ENCODE measurements around the gene CDH13. TPM values are rescaled to one million over a fixed set of nuclear protein-coding genes. Genes with fewer than 3 reads are reported as not detected.

The CDH13 gene
- total and polyA plus RNA-seq, 9 donors, result 1.9 to 34.2 (median 4.8) TPM

DNA sequence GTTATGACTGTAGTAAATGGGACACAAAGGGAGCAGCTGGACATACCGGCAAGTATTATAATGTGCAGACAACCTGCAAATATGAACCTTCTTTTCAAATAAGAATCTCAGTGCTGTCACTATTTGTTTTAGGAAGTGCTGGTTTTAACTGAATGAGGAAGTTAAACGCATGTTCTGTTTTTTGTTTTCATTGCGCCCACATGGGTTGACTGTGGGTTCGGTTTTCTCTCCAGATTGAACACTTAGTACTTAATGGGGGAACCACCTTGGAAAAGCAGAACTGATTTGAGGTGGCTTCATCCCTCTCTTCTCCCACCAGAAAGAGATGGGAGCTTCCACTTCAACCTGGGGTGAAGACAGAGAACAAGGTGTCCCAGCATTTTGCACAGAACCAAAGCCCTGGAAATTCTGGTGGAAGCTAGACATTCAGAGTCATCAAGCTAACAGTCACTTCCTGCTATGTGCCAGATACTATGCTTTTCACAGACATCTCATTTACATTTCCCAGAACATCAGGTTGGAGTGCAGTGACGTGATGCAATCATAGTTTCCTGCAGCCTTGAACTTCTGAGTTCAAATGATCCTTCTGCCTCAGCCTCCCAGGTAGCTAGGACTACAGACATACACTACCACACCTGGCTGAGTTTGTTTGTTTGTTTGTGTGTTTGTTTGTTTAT lies 149.8 kb downstream of the CDH13 start:
- TF ChIP-seq, protein P1, sequence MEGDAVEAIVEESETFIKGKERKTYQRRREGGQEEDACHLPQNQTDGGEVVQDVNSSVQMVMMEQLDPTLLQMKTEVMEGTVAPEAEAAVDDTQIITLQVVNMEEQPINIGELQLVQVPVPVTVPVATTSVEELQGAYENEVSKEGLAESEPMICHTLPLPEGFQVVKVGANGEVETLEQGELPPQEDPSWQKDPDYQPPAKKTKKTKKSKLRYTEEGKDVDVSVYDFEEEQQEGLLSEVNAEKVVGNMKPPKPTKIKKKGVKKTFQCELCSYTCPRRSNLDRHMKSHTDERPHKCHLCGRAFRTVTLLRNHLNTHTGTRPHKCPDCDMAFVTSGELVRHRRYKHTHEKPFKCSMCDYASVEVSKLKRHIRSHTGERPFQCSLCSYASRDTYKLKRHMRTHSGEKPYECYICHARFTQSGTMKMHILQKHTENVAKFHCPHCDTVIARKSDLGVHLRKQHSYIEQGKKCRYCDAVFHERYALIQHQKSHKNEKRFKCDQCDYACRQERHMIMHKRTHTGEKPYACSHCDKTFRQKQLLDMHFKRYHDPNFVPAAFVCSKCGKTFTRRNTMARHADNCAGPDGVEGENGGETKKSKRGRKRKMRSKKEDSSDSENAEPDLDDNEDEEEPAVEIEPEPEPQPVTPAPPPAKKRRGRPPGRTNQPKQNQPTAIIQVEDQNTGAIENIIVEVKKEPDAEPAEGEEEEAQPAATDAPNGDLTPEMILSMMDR (IDR thresholded peaks at IDR 0.05), result no peak
- TF ChIP-seq EP300 (IDR thresholded peaks at IDR 0.05), result no peak
- no peak for TF ChIP-seq POLR2A (IDR thresholded peaks at IDR 0.05)
- 73 to 79% (median 75%) methylated on average over 5 of the region's 5 CpGs for WGBS, 3 donors
- DNase-seq, result no peak
- H3K4me3 ChIP-seq, result no peak overlapping the region
- intact Hi-C loops (cut with DNase I), result no loop called here
- H3K27ac ChIP-seq, result no peak overlapping the region
- H3K9me3 ChIP-seq, result no peaks in the 10 kb centered on the region
- no peaks in the 10 kb centered on the region for H3K36me3 ChIP-seq
- H3K4me1 ChIP-seq (ENCODE audit: insufficient read depth), result no peaks in the 10 kb centered on the region
- H3K27me3 ChIP-seq, result no peaks in the 10 kb centered on the region

DNA sequence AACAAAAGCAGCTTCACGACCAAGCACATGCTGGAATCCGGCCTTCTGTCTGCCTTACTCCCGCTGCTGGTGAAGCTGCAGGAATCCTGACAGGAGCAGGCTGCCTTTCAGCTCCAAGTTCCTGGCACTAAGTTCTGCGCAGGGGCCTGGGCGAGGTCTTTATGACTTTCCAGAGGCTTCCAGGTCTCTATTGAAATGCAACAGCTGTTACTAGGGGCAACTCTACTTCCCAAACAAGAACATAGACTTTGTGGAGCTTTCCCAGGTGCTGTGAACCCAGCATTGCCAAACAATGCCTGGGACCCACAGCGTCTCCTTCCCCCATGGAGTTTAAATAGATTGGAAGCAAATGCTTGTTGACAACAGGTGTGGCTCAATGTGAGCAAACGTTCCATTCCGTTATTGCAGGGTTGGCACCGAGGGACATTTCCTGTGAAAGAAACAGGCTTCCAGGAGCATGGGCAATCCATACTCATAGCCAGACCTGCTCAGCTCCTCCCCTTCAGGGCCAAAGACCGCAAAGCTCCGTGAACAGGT lies 156.0 kb downstream of the CDH13 start:
- intact Hi-C loops (cut with DNase I), result no loop called here
- TF ChIP-seq EP300 (IDR thresholded peaks at IDR 0.05) (no peak), POLR2A (IDR thresholded peaks at IDR 0.05) (no peak)
- TF ChIP-seq, protein P1 (IDR thresholded peaks at IDR 0.05), result no peak
- 26 to 38% (median 30%) methylated on average over 11 of the region's 11 CpGs for WGBS, 3 donors
- Histone ChIP-seq H3K36me3 (no peaks in the 10 kb centered on the region), H3K27ac (no peak overlapping the region), H3K4me1 (ENCODE audit: insufficient read depth) (no peaks in the 10 kb centered on the region), H3K4me3 (no peak overlapping the region), H3K27me3 (no peaks in the 10 kb centered on the region), H3K9me3 (no peaks in the 10 kb centered on the region)
- no peak for DNase-seq

DNA sequence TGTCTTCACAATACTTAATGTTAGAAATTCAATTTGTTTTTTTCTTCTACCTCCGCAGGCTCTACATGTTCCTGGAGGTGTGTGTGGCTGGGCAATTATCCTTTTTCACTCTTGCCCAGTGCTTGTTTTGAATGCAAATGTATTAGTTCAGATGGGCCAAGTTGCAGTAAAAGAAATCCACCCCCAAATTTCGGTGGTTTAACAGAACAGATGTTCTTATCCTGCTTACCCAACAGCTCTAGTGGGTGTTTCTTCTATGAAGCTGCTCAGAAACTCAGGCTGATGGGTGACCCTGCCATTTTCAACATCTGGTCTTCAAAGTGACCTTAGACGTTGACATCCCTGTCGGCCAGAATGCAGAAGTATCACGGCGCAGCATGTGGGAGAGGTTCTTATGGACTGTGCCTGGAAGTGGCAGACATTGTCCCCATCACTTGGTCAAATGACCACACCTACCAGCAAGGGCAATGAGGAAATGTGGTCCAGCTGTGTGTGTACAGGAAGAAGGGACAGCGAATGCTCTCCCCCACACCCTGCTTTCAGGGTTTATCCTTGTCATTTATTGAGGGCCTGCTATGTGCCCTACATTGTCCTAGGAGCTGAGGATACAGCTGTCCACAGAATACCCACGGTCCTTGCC lies 157.3 kb downstream of the CDH13 start:
- WGBS, 3 donors, result 65 to 72% (median 69%) methylated on average over 8 of the region's 8 CpGs
- H3K9me3 ChIP-seq, result no peaks in the 10 kb centered on the region
- no peaks in the 10 kb centered on the region for H3K27me3 ChIP-seq
- no peak overlapping the region for H3K4me3 ChIP-seq
- H3K36me3 ChIP-seq, result no peaks in the 10 kb centered on the region
- no peak overlapping the region for H3K27ac ChIP-seq
- no peak for DNase-seq
- TF ChIP-seq EP300 (IDR thresholded peaks at IDR 0.05) (no peak), POLR2A (IDR thresholded peaks at IDR 0.05) (no peak)
- TF ChIP-seq, protein P1 (IDR thresholded peaks at IDR 0.05), result no peak
- intact Hi-C loops (cut with DNase I), result no loop called here
- no peaks in the 10 kb centered on the region for H3K4me1 ChIP-seq (ENCODE audit: insufficient read depth)

DNA sequence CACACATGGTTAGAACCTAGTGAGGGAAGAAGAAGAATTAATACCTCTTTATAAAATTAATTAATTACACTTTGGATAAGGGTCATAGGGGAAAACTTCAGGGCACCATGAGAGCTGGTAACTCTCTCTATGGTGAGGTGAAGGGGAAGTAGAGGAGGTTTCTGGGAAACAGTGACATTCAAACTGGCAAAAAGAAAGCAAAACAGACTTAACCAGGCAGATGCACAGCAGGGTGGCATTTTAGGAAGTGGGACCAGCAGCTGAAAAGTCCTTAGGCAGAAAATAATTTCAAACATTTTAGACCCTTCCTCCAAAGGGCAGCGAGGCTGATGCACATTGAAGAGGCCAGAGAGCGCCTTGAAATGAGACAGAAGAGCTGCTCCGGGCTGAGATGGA lies 157.8 kb downstream of the CDH13 start:
- intact Hi-C loops (cut with DNase I), result no loop called here
- H3K9me3 ChIP-seq, result no peaks in the 10 kb centered on the region
- no peaks in the 10 kb centered on the region for H3K36me3 ChIP-seq
- H3K27ac ChIP-seq, result no peak overlapping the region
- H3K4me1 ChIP-seq (ENCODE audit: insufficient read depth), result no peaks in the 10 kb centered on the region
- H3K27me3 ChIP-seq, result no peaks in the 10 kb centered on the region
- no peak for DNase-seq
- WGBS, 3 donors, result 63 to 85% (median 78%) methylated on average over 3 of the region's 3 CpGs
- TF ChIP-seq, protein P1 (IDR thresholded peaks at IDR 0.05), result no peak
- H3K4me3 ChIP-seq, result no peak overlapping the region
